Fibroblast of lung (primary cell): ENCODE results near the gene SAE1.

Source experiments
- EZH2 ChIP-seq: IDR thresholded peaks from 2 replicates; pipeline ENCODE4 v1.5.1; 2012; ENCODE audit warnings: low read length, control low read depth, mild to moderate bottlenecking; ENCODE audit errors: missing control alignments
- TF ChIP-seq, protein P1 (sequence below), 2 donors: IDR thresholded peaks in 1 of 2; conservative IDR thresholded peaks in 1 of 2; 1 replicate in 1 of 2; 2 replicates in 1 of 2; pipeline ENCODE4 v1.5.1; 2011 to 2012; ENCODE audit warnings: low read length in 2 of 2, control low read depth in 1 of 2, inconsistent platforms in 1 of 2, low read depth in 1 of 2, mild to moderate bottlenecking in 1 of 2

DNA sequence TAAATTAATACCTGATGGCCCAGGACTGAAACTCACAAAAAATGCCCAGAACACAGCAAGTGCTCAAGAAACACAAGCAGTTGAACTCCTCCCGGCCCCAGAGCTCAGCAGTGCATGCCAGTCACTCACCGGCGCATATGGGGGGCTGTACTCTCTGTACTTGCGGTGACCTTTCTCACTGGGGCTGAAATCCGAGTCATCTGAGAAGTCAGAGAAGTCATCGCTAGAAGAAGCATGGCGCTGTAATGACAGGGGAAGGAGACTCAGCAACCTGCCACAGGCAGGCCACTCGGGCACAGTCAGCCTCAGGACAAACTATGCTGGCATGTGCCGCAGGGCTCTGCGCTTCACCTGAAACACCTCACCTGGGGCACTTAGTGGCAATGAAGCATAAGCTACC is 36.8 kb upstream of the SAE1 start:
- TF ChIP-seq, protein P1, sequence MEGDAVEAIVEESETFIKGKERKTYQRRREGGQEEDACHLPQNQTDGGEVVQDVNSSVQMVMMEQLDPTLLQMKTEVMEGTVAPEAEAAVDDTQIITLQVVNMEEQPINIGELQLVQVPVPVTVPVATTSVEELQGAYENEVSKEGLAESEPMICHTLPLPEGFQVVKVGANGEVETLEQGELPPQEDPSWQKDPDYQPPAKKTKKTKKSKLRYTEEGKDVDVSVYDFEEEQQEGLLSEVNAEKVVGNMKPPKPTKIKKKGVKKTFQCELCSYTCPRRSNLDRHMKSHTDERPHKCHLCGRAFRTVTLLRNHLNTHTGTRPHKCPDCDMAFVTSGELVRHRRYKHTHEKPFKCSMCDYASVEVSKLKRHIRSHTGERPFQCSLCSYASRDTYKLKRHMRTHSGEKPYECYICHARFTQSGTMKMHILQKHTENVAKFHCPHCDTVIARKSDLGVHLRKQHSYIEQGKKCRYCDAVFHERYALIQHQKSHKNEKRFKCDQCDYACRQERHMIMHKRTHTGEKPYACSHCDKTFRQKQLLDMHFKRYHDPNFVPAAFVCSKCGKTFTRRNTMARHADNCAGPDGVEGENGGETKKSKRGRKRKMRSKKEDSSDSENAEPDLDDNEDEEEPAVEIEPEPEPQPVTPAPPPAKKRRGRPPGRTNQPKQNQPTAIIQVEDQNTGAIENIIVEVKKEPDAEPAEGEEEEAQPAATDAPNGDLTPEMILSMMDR (conservative IDR thresholded peaks at IDR 0.05 in 1 of 2, IDR thresholded peaks at IDR 0.05 in 1 of 2; ENCODE audit: low read depth in 1 of 2, low read length in 2 of 2) = no peak
- no peak for TF ChIP-seq EZH2
